ENCODE data around the gene DIAPH2. TPM values are rescaled to one million over a fixed set of nuclear protein-coding genes. Genes with fewer than 3 reads are reported as not detected.
A peak's percentile ranks its signal among the peaks of the same experiment; 100 is the strongest.
"Not testable (repeated sequence)": the region's sequence is repeated elsewhere in the genome, so short reads cannot be mapped to it uniquely, and the experiment has no call there.

Gene DIAPH2
- total RNA-seq, 4 donors from 2014 or later, result 11.1 to 26.5 (median 18.7) TPM

DNA sequence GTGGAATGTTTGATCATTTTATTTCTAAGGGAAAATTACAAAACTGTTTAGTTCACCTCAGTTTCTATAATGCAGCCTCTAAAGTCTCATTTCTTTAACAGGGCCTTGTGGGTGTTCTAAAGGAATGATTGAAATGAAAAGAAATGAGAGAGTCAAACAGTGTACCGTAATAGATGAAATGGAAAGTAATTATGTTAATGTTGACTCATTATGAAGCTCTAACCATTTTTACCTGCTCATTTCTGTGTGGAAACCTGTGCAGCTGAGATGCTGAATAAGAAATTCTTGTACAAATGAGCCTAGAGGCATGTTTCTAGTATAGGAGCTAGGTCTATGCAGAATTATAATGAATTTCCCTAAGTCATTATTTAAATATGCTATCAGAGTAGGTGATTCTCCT is 153.9 kb downstream of the DIAPH2 start:
- Histone ChIP-seq H3K4me3 (replicated peaks in 1 of 3) (no peak overlapping the region), H3K4me1 (no peaks in the 10 kb centered on the region), H3K27ac (no peak overlapping the region), H3K27me3 (no peaks in the 10 kb centered on the region), H3K9me3 (no peaks in the 10 kb centered on the region), H3K36me3 (no peaks in the 10 kb centered on the region)
- 83 to 97% methylated on average over 1 of the region's 1 CpG for WGBS, 2 donors
- intact Hi-C loops (cut with DNase I), result no loop called here
- TF ChIP-seq POLR2A (IDR thresholded peaks at IDR 0.05), result no peak
- TF ChIP-seq, protein P1, sequence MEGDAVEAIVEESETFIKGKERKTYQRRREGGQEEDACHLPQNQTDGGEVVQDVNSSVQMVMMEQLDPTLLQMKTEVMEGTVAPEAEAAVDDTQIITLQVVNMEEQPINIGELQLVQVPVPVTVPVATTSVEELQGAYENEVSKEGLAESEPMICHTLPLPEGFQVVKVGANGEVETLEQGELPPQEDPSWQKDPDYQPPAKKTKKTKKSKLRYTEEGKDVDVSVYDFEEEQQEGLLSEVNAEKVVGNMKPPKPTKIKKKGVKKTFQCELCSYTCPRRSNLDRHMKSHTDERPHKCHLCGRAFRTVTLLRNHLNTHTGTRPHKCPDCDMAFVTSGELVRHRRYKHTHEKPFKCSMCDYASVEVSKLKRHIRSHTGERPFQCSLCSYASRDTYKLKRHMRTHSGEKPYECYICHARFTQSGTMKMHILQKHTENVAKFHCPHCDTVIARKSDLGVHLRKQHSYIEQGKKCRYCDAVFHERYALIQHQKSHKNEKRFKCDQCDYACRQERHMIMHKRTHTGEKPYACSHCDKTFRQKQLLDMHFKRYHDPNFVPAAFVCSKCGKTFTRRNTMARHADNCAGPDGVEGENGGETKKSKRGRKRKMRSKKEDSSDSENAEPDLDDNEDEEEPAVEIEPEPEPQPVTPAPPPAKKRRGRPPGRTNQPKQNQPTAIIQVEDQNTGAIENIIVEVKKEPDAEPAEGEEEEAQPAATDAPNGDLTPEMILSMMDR (IDR thresholded peaks at IDR 0.05), result no peak
- DNase-seq, result no peak

DNA sequence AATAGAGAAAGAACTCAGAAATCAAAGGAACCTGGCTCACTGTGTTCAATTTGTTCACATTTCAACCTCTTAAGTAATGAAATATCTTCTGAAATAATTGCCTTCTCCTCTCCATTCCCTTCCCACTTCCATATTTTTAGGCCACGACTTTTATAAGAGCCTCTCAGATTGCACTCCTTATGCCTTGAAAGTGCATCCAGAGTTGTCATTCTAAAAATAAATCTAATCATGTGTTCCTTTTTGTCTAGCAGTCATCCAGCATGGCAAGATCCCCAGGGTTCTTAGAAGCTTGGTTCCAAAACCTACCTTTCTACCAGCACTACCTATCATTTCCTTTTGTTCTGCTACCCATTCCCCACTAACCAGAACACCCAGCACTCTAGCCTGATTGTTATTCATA is 156.7 kb downstream of the DIAPH2 start:
- no peaks in the 10 kb centered on the region for H3K4me1 ChIP-seq
- H3K36me3 ChIP-seq, result no peaks in the 10 kb centered on the region
- H3K4me3 ChIP-seq (replicated peaks in 1 of 3), result no peak overlapping the region
- H3K27me3 ChIP-seq, result no peaks in the 10 kb centered on the region
- TF ChIP-seq, protein P1 (IDR thresholded peaks at IDR 0.05), result no peak
- intact Hi-C loops (cut with DNase I), result no loop called here
- H3K27ac ChIP-seq, result no peak overlapping the region
- DNase-seq, result no peak
- H3K9me3 ChIP-seq, result no peaks in the 10 kb centered on the region
- 45 to 61% methylated on average over 1 of the region's 1 CpG for WGBS, 2 donors

DNA sequence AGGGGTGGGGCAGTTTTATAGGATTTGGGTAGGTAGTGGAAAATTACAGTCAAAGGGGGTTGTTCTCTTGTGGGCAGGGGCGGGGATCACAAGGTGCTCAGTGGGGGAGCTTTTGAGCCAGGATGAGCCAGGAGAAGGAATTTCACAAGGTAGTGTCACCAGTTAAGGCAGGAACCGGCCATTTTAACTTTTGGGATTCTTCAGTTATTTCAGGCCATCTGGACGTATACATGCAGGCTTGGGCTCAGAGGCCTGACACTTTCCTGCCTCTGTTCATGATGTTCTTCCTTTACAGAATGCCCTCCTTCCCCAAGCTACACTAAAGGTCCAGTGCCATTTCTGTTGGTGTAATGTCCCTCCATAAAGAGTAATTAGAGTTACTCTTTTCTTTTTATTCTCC is 157.2 kb downstream of the DIAPH2 start:
- H3K27ac ChIP-seq; H3K4me1 ChIP-seq; H3K9me3 ChIP-seq; intact Hi-C loops (cut with DNase I); DNase-seq; H3K36me3 ChIP-seq; H3K27me3 ChIP-seq; H3K4me3 ChIP-seq (replicated peaks in 1 of 3): not testable (repeated sequence)
- 89 to 100% methylated on average over 3 of the region's 3 CpGs for WGBS, 2 donors

DNA sequence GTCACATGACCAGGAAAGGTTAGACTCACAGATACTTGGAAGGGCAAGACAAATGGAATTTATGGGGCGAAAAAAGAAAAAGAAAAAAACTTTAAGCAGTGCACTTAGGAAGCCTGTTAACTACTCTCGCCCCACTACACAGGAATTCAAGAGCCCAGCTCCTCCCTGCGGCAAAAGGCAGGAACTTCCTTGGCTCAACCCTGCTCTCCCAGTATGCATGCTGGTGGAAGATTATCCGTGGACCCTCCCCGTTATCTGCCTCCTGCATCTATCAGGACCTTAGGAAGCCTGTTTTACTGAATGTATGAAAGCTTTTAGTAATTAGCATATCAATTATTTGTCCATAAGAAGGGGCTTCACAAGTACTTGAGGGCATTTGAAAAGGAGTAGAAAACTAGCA is 158.9 kb downstream of the DIAPH2 start:
- H3K27ac ChIP-seq, result no peak overlapping the region
- intact Hi-C loops (cut with DNase I), result no loop called here
- H3K27me3 ChIP-seq, result no peaks in the 10 kb centered on the region
- no peaks in the 10 kb centered on the region for H3K36me3 ChIP-seq
- no peaks in the 10 kb centered on the region for H3K4me1 ChIP-seq
- TF ChIP-seq POLR2A (IDR thresholded peaks at IDR 0.05), result no peak
- TF ChIP-seq, protein P1 (IDR thresholded peaks at IDR 0.05), result peak in 1 of 6 experiments; percentile 19
- peak in 1 of 2 donors; percentile 6 for DNase-seq
- WGBS, 2 donors, result 45 to 56% methylated on average over 5 of the region's 5 CpGs
- no peaks in the 10 kb centered on the region for H3K9me3 ChIP-seq
- no peak overlapping the region for H3K4me3 ChIP-seq (replicated peaks in 1 of 3)

DNA sequence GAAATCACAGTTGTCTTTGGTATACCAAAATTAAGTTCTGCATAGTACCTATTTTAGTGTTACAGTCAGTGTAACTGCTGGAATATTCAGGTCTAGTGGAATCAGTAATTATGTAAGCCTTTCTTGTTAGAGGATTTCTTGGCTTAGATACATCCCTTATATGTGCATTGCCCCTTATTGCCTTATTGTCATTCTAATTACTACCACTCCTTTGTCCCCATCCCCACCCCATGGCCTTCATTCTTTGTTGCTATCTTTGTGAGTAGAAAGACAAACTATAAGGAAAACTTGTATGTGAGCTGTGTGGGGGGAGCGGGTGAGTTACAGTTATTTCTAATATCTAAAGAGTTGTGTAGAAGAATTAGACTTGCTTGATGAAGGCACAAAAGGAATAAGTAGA is 162.2 kb downstream of the DIAPH2 start:
- Histone ChIP-seq H3K27me3 (no peaks in the 10 kb centered on the region), H3K4me1 (no peaks in the 10 kb centered on the region), H3K36me3 (no peaks in the 10 kb centered on the region), H3K9me3 (no peaks in the 10 kb centered on the region), H3K4me3 (replicated peaks in 1 of 3) (no peak overlapping the region), H3K27ac (no peak overlapping the region)
- TF ChIP-seq, protein P1 (IDR thresholded peaks at IDR 0.05), result no peak
- no peak for TF ChIP-seq POLR2A (IDR thresholded peaks at IDR 0.05)
- 90 to 97% methylated on average over 1 of the region's 1 CpG for WGBS, 2 donors
- intact Hi-C loops (cut with DNase I), result no loop called here
- DNase-seq, result no peak

DNA sequence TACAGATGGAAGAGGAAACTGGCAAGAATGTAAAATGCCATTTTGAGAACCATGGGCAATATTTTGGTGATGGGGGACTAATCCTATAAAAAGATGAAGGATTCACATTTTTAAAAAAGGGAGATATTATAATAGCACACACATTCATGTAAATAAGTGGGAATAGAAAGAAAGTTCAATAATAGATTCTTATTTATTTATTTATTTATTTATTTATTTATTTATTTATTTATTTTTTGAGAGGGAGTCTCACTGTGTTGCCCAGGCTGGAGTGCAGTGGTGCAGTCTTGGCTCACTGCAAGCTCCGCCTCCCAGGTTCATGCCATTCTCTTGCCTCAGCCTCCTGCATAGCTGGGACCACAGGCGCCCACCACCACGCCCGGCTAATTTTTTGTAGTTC is 174.8 kb downstream of the DIAPH2 start:
- H3K4me1 ChIP-seq; intact Hi-C loops (cut with DNase I); DNase-seq; H3K36me3 ChIP-seq; H3K27ac ChIP-seq; H3K27me3 ChIP-seq; H3K4me3 ChIP-seq (replicated peaks in 1 of 3); H3K9me3 ChIP-seq: not testable (repeated sequence)
- 92 to 100% methylated on average over 4 of the region's 4 CpGs for WGBS, 2 donors
